NAMALWA (cell line): ENCODE data around the gene PAXX.
"Not testable (repeated sequence)": the region's sequence is repeated elsewhere in the genome, so short reads cannot be mapped to it uniquely, and the experiment has no call there.

Experiments
- DNase-seq: peaks from one replicate; pipeline ENCODE4 v3.0.0-alpha.2; 2015; ENCODE audit warnings: low spot score

The PAXX gene

GRCh38 chr9:137019891-137020683 lies 27.9 kb downstream of the PAXX start:
- DNase-seq: no peak

DNA sequence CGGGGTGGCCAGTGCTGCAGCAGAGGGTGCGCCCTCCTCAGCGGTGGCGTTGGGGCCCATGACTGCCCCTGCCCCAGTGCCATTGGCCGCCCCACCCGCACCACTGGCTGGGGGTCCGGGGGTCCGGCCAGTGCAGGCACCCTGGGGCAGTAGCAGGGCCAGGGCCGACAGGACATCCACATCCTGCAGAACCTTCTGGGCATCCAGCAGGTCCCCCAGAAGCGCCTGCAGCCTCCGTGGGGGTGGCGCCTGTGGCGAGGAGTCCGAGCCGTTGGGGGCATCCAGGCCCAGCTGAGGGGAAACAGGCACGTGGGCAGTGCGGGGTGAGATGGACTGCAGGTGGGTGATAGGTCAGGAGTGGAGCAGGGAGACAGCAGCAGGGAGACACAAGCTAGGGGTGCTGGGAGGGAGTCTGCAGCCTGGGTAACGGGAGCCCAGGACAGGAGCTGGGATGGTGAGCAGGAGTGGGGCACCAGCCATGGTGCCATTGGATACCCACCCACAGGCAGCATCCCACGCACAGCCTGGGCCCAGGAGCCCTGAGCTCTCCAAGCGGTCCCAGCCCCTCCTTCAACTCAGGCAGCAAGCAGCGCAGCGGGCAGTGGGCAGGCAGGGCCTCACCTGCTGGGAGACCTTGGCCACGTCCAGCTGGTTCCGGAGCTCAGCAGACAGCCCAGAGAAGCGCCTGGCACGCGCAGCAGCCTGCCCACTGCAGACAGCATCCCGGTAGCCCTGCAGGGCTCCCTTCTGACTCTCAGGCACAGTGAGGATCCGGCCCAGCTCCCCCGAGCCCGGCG lies 28.7 kb downstream of the PAXX start:
- DNase-seq: no peak

- DNase-seq: no peak
Measured at GRCh38 chr9:137021568-137021978, 29.4 kb downstream of the PAXX start.

- peak; percentile 85 for DNase-seq
Measured at GRCh38 chr9:137021979-137022661, 29.9 kb downstream of the PAXX start.

GRCh38 chr9:137022662-137023008 lies 30.4 kb downstream of the PAXX start:
- DNase-seq: no peak

- DNase-seq: no peak
Measured at GRCh38 chr9:137023157-137023556, 30.9 kb downstream of the PAXX start.

DNA sequence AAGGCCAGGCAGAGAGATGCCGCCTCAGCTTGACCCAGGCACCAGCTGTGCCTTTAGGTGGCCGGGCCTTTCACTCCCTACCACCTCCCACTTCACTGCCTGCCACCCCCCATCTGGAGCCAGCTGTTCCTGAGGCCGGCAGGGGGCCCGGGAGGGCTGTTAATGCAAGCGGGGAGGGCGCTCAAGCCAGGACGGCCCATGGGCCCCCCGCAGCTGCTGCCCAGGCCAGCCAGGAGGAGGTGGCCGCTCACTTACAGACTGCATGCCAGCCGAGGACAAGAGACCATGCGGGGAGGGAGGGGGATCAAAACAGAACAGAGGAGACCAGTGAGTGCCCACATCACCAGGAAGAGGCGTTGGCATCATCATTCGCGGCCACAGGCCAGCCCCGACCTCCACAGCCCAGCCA lies 31.4 kb downstream of the PAXX start:
- no peak for DNase-seq

DNA sequence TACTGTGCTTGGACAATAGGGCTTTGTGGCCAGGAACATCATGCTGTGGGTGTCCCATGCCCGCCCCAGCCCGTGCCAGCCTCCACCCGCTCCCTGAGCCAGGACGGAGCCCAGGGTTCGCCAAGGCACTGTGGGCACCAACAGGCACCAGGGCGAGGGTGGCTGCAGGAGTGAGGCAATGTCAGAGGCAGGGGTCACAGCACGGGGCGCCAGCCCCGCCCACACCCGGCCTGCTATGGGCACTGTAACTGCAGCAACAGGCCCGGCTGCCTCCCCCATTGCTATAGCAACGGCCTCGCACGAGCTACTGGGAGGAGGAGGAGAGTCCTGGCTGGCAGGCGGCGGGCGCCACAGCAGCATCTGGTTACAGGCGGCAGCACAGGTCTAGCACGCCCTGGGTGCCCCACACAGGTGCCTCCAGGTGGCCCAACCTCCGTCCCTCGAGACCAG lies 33.3 kb downstream of the PAXX start:
- DNase-seq: peak; percentile 42

DNA sequence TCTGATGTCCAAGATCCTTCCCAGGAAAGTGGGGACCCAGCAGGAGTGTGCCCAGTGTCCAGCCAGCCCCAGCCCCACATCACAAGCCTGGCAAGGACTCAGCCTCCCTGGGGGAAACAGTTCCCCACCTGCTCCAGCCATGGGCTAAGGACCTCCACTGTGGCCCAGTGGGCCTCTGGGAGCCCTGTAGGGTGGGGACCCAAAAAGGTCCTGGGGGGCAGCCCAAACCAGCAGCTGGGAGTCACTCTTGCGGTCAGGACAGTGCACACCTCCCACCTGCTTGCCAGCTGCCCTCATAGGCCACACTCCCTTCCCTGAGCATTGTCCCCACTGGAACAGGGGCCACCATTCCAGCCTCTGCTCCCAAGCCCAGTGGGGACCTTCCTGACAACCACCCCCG lies 34.2 kb downstream of the PAXX start:
- no peak for DNase-seq

GRCh38 chr9:137026828-137027227 lies 34.6 kb downstream of the PAXX start:
- no peak for DNase-seq

DNA sequence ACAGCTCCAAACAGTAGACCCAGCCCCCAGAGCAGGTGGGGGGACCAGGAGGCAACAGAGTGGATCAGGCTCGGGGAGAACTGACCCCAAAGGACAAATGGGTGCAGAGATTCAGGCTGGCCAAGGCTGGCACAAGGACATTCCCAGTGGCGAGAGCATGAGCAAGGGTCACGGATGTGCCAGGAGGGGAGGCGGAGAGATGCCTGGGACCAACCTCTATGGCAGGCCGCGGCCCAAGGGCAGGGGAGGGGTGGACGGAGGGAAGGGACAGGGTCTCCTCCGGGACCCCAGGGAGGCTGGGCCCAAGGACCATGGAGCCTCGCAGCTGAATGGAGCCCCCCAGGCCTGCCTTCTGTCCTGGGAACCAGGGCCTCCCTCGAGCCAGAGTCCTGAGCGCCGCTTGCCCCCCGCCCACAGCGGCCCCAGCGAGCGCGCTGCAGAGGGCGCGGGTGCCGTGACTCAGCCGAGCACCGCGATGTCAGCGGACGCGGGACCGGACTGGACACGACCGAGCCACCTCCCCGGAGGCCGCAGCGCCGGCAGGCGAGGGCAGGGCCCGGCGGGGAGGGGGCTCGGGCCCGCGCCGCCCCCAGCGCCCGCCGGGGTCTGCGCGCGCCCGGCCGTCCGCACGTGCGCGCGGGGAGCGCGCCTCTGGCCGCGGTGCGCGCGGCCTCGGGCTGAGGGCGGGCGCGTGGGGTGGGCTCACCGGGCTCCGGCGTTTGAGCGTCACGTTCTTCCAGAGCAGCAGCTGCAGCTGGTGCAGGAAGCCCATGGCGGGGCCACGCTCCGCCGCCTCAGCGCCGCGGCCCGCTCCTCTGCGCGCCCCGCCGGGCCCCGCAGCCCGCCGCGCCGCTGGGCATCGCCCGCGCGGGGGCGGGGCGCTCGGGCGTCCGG lies 35.4 kb downstream of the PAXX start, which contains the start of gene ABCA2:
ABCA2 (minus strand) TSS at position 869 of the 894 bp plus-strand sequence; CDS start at position 772, 97 bp downstream.
- no peak for DNase-seq

DNA sequence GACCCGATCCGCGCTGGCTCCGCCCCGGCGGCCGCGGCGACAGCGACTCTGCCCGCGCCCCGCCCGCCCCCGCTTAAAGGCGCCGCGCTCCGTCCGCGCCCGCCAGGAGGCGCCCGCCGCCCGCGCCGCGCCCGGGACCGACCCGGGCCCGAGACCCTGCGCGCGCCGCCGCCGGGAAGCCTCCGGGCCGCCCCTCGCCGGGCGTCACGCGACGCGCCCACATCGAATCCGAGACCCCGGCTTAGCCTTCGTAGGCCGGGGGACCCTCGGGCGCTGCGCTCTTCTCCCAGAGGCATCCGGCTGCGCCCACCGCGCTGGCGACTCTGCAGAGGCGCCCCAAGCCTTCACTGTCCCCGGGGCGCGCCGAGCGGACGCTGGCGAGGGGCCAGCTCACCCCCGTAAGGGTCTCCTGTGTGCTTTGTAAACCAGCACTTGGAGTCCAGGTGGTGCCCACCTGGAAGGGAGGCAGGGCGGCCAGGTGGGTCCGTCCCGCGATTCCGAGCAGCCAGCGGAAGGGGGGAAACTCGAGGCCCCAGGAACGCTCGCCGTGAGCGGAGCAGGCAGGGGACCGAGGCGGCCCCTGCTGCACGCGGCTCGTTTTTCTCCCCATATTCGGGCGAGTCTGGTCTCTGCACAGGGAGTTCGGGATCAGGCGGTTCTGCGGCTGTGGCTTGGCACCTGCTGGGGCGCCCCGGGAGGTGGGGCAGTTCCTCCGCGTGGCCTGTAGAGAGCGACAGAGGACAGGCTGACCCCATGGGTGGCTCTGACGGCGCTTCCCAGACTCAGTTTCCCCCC lies 36.2 kb downstream of the PAXX start:
- peak; percentile 72 for DNase-seq

DNA sequence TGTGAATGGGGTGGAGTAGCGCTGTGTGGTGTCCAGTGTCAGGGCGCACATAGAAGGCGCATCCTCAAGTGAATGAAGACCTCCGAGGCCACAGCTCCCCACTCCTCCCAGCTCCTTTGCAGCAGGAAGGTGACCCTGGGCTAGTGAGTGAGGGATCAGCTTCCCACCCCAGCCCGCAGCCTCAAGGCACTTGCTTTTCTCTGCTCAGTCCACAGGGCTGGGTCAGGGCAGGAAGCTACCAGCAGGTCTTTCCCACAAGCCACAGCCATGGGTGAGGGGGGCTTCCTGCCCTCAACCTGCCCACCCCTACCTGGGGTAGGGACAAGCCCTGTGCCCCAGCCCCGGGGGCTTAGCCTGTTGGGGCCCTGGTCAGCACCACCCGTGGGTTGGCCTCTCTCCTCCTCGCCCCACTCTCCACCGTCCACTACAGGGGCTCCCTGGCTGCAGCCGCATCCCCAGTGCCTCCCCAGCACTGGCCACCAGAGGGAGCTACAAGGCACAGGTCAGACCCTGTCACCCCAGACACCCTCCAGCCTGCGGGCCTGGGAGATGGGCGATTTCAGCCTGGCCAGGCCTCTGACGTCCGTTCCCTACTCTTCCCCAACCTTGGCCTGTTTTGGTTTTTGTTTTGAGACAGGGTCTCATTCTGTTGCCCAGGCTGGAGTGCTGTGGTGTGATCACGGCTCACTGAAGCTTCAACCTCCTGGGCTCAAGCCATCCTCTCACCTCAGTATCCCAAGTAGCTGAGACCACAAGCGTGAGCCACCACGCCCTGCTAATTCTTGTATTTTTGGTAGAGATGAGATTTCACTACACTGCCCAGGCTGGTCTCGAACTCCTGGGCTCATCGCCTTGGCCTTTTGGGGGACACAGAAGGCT lies 37.1 kb downstream of the PAXX start:
- DNase-seq: peak; percentile 81

DNA sequence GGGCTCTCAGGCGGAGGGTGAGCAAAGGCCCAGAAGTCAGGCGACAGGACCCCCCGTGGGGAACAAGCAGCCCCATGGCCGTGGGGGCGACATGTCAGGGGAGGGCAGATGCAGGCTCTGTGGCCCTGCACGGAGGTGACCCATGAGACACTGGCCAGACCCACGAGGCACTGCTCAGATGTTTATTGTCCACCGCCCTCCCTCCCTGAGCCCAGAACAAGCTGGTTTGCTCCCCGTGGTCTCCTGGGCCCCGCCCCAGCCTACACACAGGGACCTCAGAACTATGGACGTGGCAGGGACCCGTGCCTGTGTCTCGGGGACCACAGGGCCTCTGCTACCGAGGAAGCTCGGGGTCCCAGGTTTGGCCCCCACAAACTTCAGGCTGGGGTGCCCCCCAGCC lies 37.8 kb downstream of the PAXX start:
- DNase-seq: no peak

DNA sequence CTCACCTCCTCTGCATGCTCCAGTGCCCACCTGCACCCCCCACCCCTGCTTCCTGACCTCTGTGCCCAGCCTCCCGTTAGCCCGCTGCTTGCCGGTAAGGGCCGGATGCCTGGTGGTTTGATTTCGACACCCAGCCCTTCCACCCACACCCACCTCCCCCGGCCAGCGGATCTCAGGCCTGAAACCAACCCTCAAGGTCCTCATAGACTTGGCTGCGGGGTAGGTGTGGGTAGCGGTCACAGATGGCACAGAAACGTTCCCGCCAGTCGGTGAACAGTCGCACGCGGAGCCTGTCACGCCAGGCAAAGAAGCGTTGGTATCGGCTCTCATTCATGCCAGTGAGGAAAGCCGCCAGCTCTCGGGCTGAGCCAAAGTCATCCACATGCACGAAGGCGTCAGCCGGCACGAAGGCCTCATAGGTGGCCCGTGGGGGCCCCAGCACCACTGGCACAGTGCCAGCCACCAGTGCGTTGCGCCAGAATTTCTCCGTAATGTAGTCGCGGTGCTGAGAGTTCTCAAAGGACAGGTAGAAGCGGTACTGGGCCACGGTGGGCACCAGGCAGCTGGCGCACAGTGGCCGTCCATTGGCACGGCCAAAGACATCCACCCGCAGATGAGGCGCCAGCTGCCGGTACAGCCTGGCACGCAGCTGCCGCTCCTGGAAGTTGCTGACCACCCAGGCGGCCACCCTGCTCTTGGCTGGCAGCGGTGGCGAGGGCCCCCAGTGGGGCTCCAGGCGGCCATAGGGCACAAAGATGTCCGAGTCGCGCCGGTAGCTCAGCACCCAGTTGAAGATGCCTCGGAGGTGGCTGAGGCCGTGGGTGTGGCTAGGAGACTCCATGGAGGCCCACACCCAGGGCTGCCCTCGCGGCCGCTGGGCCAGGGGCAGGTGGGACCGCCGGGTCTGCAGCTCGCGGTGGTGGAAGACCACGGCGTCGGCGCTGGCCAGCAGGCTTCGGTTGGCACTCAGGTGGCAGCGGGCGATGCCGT lies 38.6 kb downstream of the PAXX start:
- DNase-seq: no peak

DNA sequence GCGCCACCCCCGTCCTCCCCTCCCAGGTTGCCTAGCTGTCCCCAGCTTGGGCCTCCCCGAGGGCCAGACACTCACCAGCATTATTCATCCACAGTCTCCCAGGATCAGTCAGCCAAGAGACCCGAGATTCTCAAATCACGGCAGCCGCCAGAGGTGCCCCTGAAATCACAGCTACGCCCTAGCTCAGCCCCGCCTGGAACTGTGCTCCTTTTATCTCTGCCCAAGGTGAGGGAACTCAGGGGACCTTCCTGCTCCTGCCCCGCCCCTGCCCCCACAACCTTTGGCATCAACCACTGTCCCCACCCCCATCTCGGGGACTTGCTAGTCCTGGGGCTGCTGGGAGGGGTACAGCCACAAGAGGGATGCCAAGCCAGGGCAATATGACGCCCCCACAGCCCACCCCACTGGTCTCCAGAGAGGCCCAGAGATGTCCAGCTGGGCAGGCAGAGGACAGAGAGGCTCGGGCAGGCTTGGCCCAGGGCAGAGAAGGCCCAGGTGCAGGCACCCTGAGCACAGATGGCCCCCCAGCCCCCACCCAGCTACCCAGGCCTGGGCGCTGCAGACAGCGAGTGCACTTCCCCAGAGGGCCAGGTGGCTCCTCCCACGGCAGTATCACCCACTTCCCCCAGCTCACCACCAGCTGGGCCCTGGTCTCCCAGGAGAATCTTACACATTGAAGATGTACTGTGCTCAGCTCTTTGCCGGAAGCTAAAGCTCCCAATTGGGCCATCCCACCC lies 39.9 kb downstream of the PAXX start, which contains the start of gene FUT7:
FUT7 (minus strand) TSS at position 185 of the 737 bp plus-strand sequence; CDS start at position 88, 97 bp downstream.
- peak; percentile 84 for DNase-seq

GRCh38 chr9:137032858-137033257 lies 40.6 kb downstream of the PAXX start:
- DNase-seq: peak; percentile 38

GRCh38 chr9:137033481-137033880 lies 41.3 kb downstream of the PAXX start:
- not testable (repeated sequence) for DNase-seq
